ENCODE measurements around the gene AFAP1L2.

Gene AFAP1L2

GRCh38 chr10:114404171-114405010 lies at the start of gene AFAP1L2:
TSS of gene AFAP1L2 (minus strand) at chr10:114404502. CDS start at chr10:114404455, 47 bp downstream.
- Mint-ChIP-seq H3K4me1 (peaks cover 34% of the 10 kb centered on the region), H3K36me3 (no peaks in the 10 kb centered on the region), H3K9me3 (no peaks in the 10 kb centered on the region), H3K4me3 (peak within 1 kb of the TSS; percentile 70), H3K27me3 (peaks cover 78% of the 10 kb centered on the region), H3K27ac (no peak within 1 kb of the TSS)
- no peak for ATAC-seq

GRCh38 chr10:114453576-114453975 lies 49.3 kb upstream of the AFAP1L2 start:
- no peak for ATAC-seq
- H3K27me3 Mint-ChIP-seq: no peaks in the 10 kb centered on the region
- H3K9me3 Mint-ChIP-seq: no peaks in the 10 kb centered on the region
- peaks cover 46% of the 10 kb centered on the region for H3K36me3 Mint-ChIP-seq
- no peaks in the 10 kb centered on the region for H3K4me1 Mint-ChIP-seq
- H3K27ac Mint-ChIP-seq: no peak overlapping the region
- no peak overlapping the region for H3K4me3 Mint-ChIP-seq

GRCh38 chr10:114448897-114449296 lies 44.6 kb upstream of the AFAP1L2 start:
- no peak for ATAC-seq
- no peaks in the 10 kb centered on the region for H3K27me3 Mint-ChIP-seq
- no peak overlapping the region for H3K4me3 Mint-ChIP-seq
- H3K9me3 Mint-ChIP-seq: no peaks in the 10 kb centered on the region
- no peaks in the 10 kb centered on the region for H3K4me1 Mint-ChIP-seq
- H3K27ac Mint-ChIP-seq: no peak overlapping the region
- peaks cover 40% of the 10 kb centered on the region for H3K36me3 Mint-ChIP-seq

- Mint-ChIP-seq H3K4me3 (no peak overlapping the region), H3K9me3 (no peaks in the 10 kb centered on the region), H3K4me1 (no peaks in the 10 kb centered on the region), H3K36me3 (peaks cover 33% of the 10 kb centered on the region), H3K27ac (no peak overlapping the region), H3K27me3 (no peaks in the 10 kb centered on the region)
- no peak for ATAC-seq
Measured at GRCh38 chr10:114445332-114445731, 41.0 kb upstream of the AFAP1L2 start.

GRCh38 chr10:114444819-114445218 lies 40.5 kb upstream of the AFAP1L2 start:
- Mint-ChIP-seq H3K4me3 (no peak overlapping the region), H3K4me1 (no peaks in the 10 kb centered on the region), H3K9me3 (no peaks in the 10 kb centered on the region), H3K27me3 (no peaks in the 10 kb centered on the region), H3K36me3 (peaks cover 35% of the 10 kb centered on the region), H3K27ac (no peak overlapping the region)
- ATAC-seq: no peak

GRCh38 chr10:114442091-114442630 lies 37.9 kb upstream of the AFAP1L2 start:
- Mint-ChIP-seq H3K36me3 (peaks cover 61% of the 10 kb centered on the region), H3K4me1 (no peaks in the 10 kb centered on the region), H3K4me3 (no peak overlapping the region)

GRCh38 chr10:114441107-114441506 lies 36.8 kb upstream of the AFAP1L2 start:
- H3K27me3 Mint-ChIP-seq: no peaks in the 10 kb centered on the region
- H3K27ac Mint-ChIP-seq: no peak overlapping the region
- H3K4me3 Mint-ChIP-seq: no peak overlapping the region
- no peaks in the 10 kb centered on the region for H3K4me1 Mint-ChIP-seq
- H3K9me3 Mint-ChIP-seq: no peaks in the 10 kb centered on the region
- no peak for ATAC-seq
- peaks cover 65% of the 10 kb centered on the region for H3K36me3 Mint-ChIP-seq

More at GRCh38 chr10:114442091-114442630, 37.9 kb upstream of the AFAP1L2 start:
- H3K27ac Mint-ChIP-seq: no peak overlapping the region
- ATAC-seq: no peak
- no peaks in the 10 kb centered on the region for H3K9me3 Mint-ChIP-seq
- no peaks in the 10 kb centered on the region for H3K27me3 Mint-ChIP-seq

- Mint-ChIP-seq H3K36me3 (peaks cover 79% of the 10 kb centered on the region), H3K4me1 (no peaks in the 10 kb centered on the region), H3K4me3 (no peak overlapping the region), H3K27me3 (no peaks in the 10 kb centered on the region), H3K9me3 (no peaks in the 10 kb centered on the region), H3K27ac (no peak overlapping the region)
- no peak for ATAC-seq
Measured at GRCh38 chr10:114437473-114438292, 33.4 kb upstream of the AFAP1L2 start.

GRCh38 chr10:114436941-114437340 lies 32.6 kb upstream of the AFAP1L2 start:
- ATAC-seq: no peak
- Mint-ChIP-seq H3K27me3 (no peaks in the 10 kb centered on the region), H3K4me3 (no peak overlapping the region), H3K36me3 (peaks cover 85% of the 10 kb centered on the region), H3K4me1 (no peaks in the 10 kb centered on the region), H3K27ac (no peak overlapping the region), H3K9me3 (no peaks in the 10 kb centered on the region)

GRCh38 chr10:114432566-114433093 lies 28.3 kb upstream of the AFAP1L2 start:
- H3K4me3 Mint-ChIP-seq: no peak overlapping the region
- H3K36me3 Mint-ChIP-seq: peaks cover 65% of the 10 kb centered on the region
- no peaks in the 10 kb centered on the region for H3K27me3 Mint-ChIP-seq
- no peak overlapping the region for H3K27ac Mint-ChIP-seq
- H3K4me1 Mint-ChIP-seq: no peaks in the 10 kb centered on the region
- no peaks in the 10 kb centered on the region for H3K9me3 Mint-ChIP-seq
- ATAC-seq: no peak

GRCh38 chr10:114431414-114432135 lies 27.3 kb upstream of the AFAP1L2 start:
- H3K27ac Mint-ChIP-seq: no peak overlapping the region
- no peaks in the 10 kb centered on the region for H3K4me1 Mint-ChIP-seq
- H3K9me3 Mint-ChIP-seq: no peaks in the 10 kb centered on the region
- peaks cover 59% of the 10 kb centered on the region for H3K36me3 Mint-ChIP-seq
- no peak for ATAC-seq
- no peak overlapping the region for H3K4me3 Mint-ChIP-seq
- H3K27me3 Mint-ChIP-seq: no peaks in the 10 kb centered on the region

GRCh38 chr10:114430688-114431413 lies 26.5 kb upstream of the AFAP1L2 start:
- ATAC-seq: no peak

GRCh38 chr10:114429581-114430335 lies 25.5 kb upstream of the AFAP1L2 start:
- peaks cover 44% of the 10 kb centered on the region for H3K36me3 Mint-ChIP-seq
- H3K9me3 Mint-ChIP-seq: no peaks in the 10 kb centered on the region
- no peak for ATAC-seq
- H3K4me3 Mint-ChIP-seq: no peak overlapping the region
- H3K27ac Mint-ChIP-seq: no peak overlapping the region
- no peaks in the 10 kb centered on the region for H3K4me1 Mint-ChIP-seq
- H3K27me3 Mint-ChIP-seq: no peaks in the 10 kb centered on the region

More at GRCh38 chr10:114430688-114431413, 26.5 kb upstream of the AFAP1L2 start:
- Mint-ChIP-seq H3K4me3 (no peak overlapping the region), H3K27me3 (no peaks in the 10 kb centered on the region), H3K36me3 (peaks cover 52% of the 10 kb centered on the region), H3K9me3 (no peaks in the 10 kb centered on the region), H3K27ac (no peak overlapping the region), H3K4me1 (no peaks in the 10 kb centered on the region)

Data from stimulated activated memory B cell treated with anti-CD40 and anti-IgM and Interleukin-4, amounts not matched to agents 10 μg/mL and 1 μg/mL and 100 μg/mL, for 72 hours (primary cell).